A673 (cell line): ENCODE results near the gene CPNE5. TPM values are rescaled to one million over a fixed set of nuclear protein-coding genes. Genes with fewer than 3 reads are reported as not detected.

ENCODE experiments used
- BruUV-seq: library from RNA; stranded (reverse); fragments of 400-500 nt; replicated peaks from 2 replicates; lab custom pipeline; 2021; lab: Mats Ljungman, UMichigan
- CTCF ChIA-PET: fragments of 300-600 bp; sonication (Branson Sonifier 250); formaldehyde crosslinking; loops from one replicate; lab custom pipeline; 2022; ENCODE audit warnings: antibody characterized with exemption; lab: Charles Lee
- POLR2A ChIA-PET: fragments of 300-600 bp; sonication (Branson Sonifier 250); formaldehyde crosslinking; loops from one replicate; lab custom pipeline; 2022; ENCODE audit warnings: antibody characterized with exemption; ENCODE audit not compliant: low non-redundant PET; lab: Charles Lee
- DNase-seq: peaks from one replicate; pipeline ENCODE4 v3.0.0-alpha.2; 2015; ENCODE audit warnings: low spot score
- H3K27ac ChIP-seq: fragments of 200-600 bp; sonication (generic); 2 replicates; pipeline ENCODE4 v1.5.1; 2016; ENCODE audit warnings: mixed run types, low read depth, mild to moderate bottlenecking, mixed read lengths, antibody characterized with exemption, low read length; ENCODE audit not compliant: poor library complexity, severe bottlenecking
- H3K27me3 ChIP-seq: fragments of 200-600 bp; sonication (generic); replicated peaks from 2 replicates; pipeline ENCODE4 v1.6.1; 2017; ENCODE audit warnings: mixed run types, low read depth, mild to moderate bottlenecking, mixed read lengths, antibody characterized with exemption, low read length; ENCODE audit not compliant: insufficient read depth, poor library complexity
- H3K36me3 ChIP-seq: fragments of 200-600 bp; sonication (generic); 2 replicates; pipeline ENCODE4 v1.6.1; 2016; ENCODE audit warnings: mixed run types, mild to moderate bottlenecking, mixed read lengths, antibody characterized with exemption, low read length; ENCODE audit not compliant: insufficient read depth, poor library complexity, severe bottlenecking
- H3K4me1 ChIP-seq: fragments of 200-600 bp; sonication (generic); 2 replicates; pipeline ENCODE4 v1.6.1; 2017; ENCODE audit warnings: mixed run types, mild to moderate bottlenecking, mixed read lengths, antibody characterized with exemption, low read length; ENCODE audit not compliant: insufficient read depth, poor library complexity, severe bottlenecking
- H3K4me3 ChIP-seq: fragments of 200-600 bp; sonication (generic); 2 replicates; pipeline ENCODE4 v1.5.1; 2016; ENCODE audit warnings: low read depth, mixed run types, mild to moderate bottlenecking, mixed read lengths, low read length; ENCODE audit not compliant: poor library complexity, severe bottlenecking
- H3K9me3 ChIP-seq: fragments of 200-600 bp; sonication (generic); 2 replicates; pipeline ENCODE4 v1.6.1; 2016; ENCODE audit warnings: mixed run types, low read depth, mild to moderate bottlenecking, mixed read lengths, antibody characterized with exemption, low read length; ENCODE audit not compliant: poor library complexity, severe bottlenecking
- EZH2 ChIP-seq: fragments of 200-600 bp; sonication (generic); IDR thresholded peaks from 2 replicates; pipeline ENCODE4 v1.6.1; 2017; ENCODE audit warnings: borderline replicate concordance, low read depth, mild to moderate bottlenecking, mixed read lengths, antibody characterized with exemption, low read length; ENCODE audit not compliant: poor library complexity, severe bottlenecking
- intact Hi-C: fragments of 100-400 bp; cut with micrococcal nuclease; formaldehyde crosslinking; loops from one replicate; pipeline ENCODE4 v1.10.0; 2022; ENCODE audit not compliant: unreplicated experiment
- total RNA-seq: library from RNA; stranded (reverse); gene quantifications from 2 replicates; pipeline ENCODE4 v1.2.3, GENCODE V29; 2021
- TF ChIP-seq, protein P1 (sequence below): fragments of 300-800, 200-600 bp; sonication (generic); conservative IDR thresholded peaks from 2 replicates; pipeline ENCODE4 v1.5.1; 2017; ENCODE audit warnings: low read depth, mild to moderate bottlenecking, antibody characterized with exemption, low read length, moderate library complexity, mixed read lengths

Gene CPNE5
- total RNA-seq, 1 experiment from 2014 or later, result 0.13 TPM

DNA sequence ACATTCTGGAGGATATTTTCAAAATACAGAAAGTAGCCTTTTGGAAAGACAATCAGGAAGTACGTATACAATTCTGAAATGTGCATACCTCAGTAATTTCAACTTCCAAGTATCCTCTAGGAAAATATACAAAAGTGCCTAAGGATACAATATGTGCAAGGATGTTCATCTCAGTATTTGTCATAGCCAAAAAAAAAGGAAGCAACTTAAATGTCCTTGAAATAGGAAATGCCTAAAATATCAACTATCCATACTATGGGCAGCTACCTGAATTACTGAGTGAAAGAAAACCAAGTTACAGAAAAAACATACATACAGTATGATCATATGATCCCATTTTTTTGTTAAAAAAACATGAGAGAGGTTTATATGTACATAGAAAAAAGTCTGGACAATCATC lies 33.9 kb upstream of the CPNE5 start:
- intact Hi-C loops, result no loop called here
- H3K4me3 ChIP-seq, result peak overlapping the region; percentile 75
- H3K27ac ChIP-seq, result no peak overlapping the region
- no peaks in the 10 kb centered on the region for H3K27me3 ChIP-seq
- H3K4me1 ChIP-seq, result peaks cover 14% of the 10 kb centered on the region
- CTCF ChIA-PET, result no interaction called here
- no TSS peak for BruUV-seq
- TF ChIP-seq EZH2, result no peak
- TF ChIP-seq, protein P1, sequence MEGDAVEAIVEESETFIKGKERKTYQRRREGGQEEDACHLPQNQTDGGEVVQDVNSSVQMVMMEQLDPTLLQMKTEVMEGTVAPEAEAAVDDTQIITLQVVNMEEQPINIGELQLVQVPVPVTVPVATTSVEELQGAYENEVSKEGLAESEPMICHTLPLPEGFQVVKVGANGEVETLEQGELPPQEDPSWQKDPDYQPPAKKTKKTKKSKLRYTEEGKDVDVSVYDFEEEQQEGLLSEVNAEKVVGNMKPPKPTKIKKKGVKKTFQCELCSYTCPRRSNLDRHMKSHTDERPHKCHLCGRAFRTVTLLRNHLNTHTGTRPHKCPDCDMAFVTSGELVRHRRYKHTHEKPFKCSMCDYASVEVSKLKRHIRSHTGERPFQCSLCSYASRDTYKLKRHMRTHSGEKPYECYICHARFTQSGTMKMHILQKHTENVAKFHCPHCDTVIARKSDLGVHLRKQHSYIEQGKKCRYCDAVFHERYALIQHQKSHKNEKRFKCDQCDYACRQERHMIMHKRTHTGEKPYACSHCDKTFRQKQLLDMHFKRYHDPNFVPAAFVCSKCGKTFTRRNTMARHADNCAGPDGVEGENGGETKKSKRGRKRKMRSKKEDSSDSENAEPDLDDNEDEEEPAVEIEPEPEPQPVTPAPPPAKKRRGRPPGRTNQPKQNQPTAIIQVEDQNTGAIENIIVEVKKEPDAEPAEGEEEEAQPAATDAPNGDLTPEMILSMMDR, result no peak
- H3K36me3 ChIP-seq, result peaks cover 25% of the 10 kb centered on the region
- POLR2A ChIA-PET, result no interaction called here
- DNase-seq, result no peak
- no peaks in the 10 kb centered on the region for H3K9me3 ChIP-seq

DNA sequence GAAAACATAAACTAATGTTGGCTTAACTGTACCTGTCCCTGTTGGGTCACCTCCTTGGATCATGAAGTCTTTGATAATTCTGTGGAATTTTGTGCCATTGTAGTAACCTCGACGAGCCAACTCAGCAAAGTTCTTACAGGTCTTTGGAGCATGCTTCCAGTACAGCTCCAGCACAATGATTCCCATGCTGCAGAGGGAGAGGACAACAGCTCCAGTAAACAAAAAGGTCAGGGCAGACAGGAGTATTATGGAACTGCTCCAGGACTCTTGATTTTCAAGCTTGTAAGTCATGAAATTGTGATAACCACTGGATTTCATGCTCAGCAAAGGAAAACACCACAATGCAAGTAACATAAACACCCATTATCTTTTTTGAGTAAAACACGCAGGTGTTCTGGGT lies 32.4 kb upstream of the CPNE5 start:
- ChIA-PET CTCF (no interaction called here), POLR2A (no interaction called here)
- DNase-seq, result no peak
- H3K4me1 ChIP-seq, result peaks cover 14% of the 10 kb centered on the region
- BruUV-seq, result no TSS peak
- peaks cover 39% of the 10 kb centered on the region for H3K36me3 ChIP-seq
- no peak overlapping the region for H3K27ac ChIP-seq
- intact Hi-C loops, result no loop called here
- no peaks in the 10 kb centered on the region for H3K27me3 ChIP-seq
- no peak for TF ChIP-seq EZH2
- TF ChIP-seq, protein P1, result no peak
- H3K9me3 ChIP-seq, result no peaks in the 10 kb centered on the region
- no peak overlapping the region for H3K4me3 ChIP-seq

DNA sequence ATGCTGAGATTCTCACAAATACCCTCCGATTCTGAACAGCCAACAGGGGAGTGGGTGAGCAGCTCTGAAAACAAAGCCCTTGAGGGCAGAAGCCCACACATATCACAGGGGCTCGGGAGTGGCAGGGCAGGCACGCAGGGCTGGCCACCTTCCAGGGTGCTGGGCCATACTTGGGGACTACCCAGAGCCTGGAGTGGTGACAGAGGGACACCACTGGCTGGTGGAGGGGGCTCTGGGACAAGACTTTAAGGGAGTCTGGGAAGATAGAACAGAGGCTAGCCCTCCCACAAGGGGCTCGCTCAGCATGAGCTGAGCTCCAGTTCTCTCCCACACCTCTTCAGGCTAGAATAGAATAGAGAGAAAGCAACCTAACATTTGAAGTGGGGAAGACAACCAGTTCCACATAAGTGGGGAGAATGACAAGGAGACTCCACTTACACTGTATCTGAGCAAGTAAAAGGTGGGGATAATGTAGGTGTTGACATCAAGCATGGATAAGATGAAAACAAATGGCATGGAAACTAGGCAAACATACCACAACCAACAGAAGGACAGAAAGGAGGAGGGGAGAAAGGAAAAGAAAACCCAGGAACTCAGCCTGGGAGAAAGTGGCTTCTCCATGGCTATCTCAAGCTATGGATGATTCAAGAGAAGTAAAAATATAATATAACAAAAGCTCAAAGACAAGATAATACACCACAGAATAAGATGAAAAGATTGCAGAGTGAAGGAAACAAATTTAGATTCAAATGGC lies 28.4 kb upstream of the CPNE5 start:
- ChIA-PET CTCF (no interaction called here), POLR2A (no interaction called here)
- no peak for DNase-seq
- H3K27me3 ChIP-seq, result no peaks in the 10 kb centered on the region
- no peaks in the 10 kb centered on the region for H3K4me1 ChIP-seq
- H3K36me3 ChIP-seq, result peaks cover 66% of the 10 kb centered on the region
- no peak overlapping the region for H3K4me3 ChIP-seq
- no TSS peak for BruUV-seq
- H3K9me3 ChIP-seq, result no peaks in the 10 kb centered on the region
- no peak overlapping the region for H3K27ac ChIP-seq
- intact Hi-C loops, result no loop called here
- TF ChIP-seq, protein P1, result no peak
- no peak for TF ChIP-seq EZH2
